Loucy (cell line): ENCODE measurements around the gene PLK2.

Source experiments
- CTCF ChIP-seq: fragments of 200-600 bp; sonication (generic); conservative IDR thresholded peaks from 2 replicates; pipeline ENCODE4 v1.5.1; 2014; ENCODE audit warnings: mild to moderate bottlenecking, antibody characterized with exemption, low read length
- EZH2phosphoT487 ChIP-seq: fragments of 200-600 bp; IDR thresholded peaks from 2 replicates; pipeline ENCODE4 v1.6.1; 2018; ENCODE audit warnings: antibody characterized with exemption, mild to moderate bottlenecking, moderate library complexity, borderline replicate concordance

DNA sequence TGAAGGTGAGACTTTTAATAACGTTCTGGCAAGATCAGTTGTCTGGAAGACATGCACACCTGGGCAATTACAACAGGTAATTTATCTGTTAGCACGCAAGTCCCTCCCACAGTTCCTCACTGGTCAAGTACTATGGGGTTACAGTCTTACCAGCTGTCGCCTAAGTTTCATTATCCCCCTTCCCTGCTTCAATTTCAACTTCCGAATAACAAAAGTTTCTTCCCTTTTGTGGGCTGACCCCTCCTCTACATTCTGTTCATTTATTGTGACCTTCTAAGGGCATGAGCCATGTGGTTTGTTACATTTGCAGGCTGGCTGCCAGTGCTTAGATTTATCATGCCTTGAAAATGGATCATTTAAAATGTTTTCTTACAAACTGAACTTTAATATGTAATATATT, 47.8 kb upstream of the PLK2 start:
- TF ChIP-seq EZH2phosphoT487 (no peak), CTCF (no peak)
